Suprapubic skin (tissue), 4 donors: ENCODE results near the gene CD244. TPM values are rescaled to one million over a fixed set of nuclear protein-coding genes. Genes with fewer than 3 reads are reported as not detected.

Experiments
- DNase-seq, 2 donors: peaks; one replicate each; pipeline ENCODE4 v3.0.0-alpha.2; 2019; ENCODE audit warnings: low spot score in 2 of 2
- H3K27ac ChIP-seq: fragments of 200-600 bp; sonication (generic); one replicate; pipeline ENCODE4 v1.5.1; 2019
- H3K27me3 ChIP-seq: fragments of 200-600 bp; sonication (generic); one replicate; pipeline ENCODE4 v1.5.1; 2019
- H3K36me3 ChIP-seq: fragments of 200-600 bp; sonication (generic); one replicate; pipeline ENCODE4 v1.5.1; 2019
- H3K4me1 ChIP-seq: fragments of 200-600 bp; sonication (generic); one replicate; pipeline ENCODE4 v1.5.1; 2019
- H3K4me3 ChIP-seq: fragments of 200-600 bp; sonication (generic); one replicate; pipeline ENCODE4 v1.5.1; 2019; ENCODE audit warnings: mild to moderate bottlenecking
- H3K9me3 ChIP-seq: fragments of 200-600 bp; sonication (generic); one replicate; pipeline ENCODE4 v1.5.1; 2019
- CTCF ChIP-seq, 2 donors: fragments of 200-600 bp in 1 of 2; fragments of 450-650 bp in 1 of 2; sonication (generic) in 1 of 2; IDR thresholded peaks; one replicate each; pipeline ENCODE4 v1.5.1; 2016 to 2019; ENCODE audit warnings: antibody characterized with exemption in 2 of 2, mild to moderate bottlenecking in 1 of 2, moderate library complexity in 1 of 2
- EP300 ChIP-seq: sonication (generic); formaldehyde crosslinking; IDR thresholded peaks from one replicate; pipeline ENCODE4 v1.6.1; 2017; ENCODE audit warnings: antibody characterized with exemption
- POLR2A ChIP-seq, 2 donors: fragments of 450-650 bp; IDR thresholded peaks; one replicate each; pipeline ENCODE4 v1.6.1; 2017; ENCODE audit warnings: antibody characterized with exemption in 2 of 2, mild to moderate bottlenecking in 2 of 2, moderate library complexity in 2 of 2
- POLR2AphosphoS5 ChIP-seq, 3 donors: sonication (generic); formaldehyde crosslinking; IDR thresholded peaks; one replicate each; pipeline ENCODE4 v1.6.1; 2017; ENCODE audit warnings: antibody characterized with exemption in 3 of 3
- WGBS: methylation state at CpG from one replicate; pipeline ENCODE4 v1.1.5; 2018; 5-methylcytosine and 5-hydroxymethylcytosine counted together
- total RNA-seq, 4 donors: library from RNA; depleted of rRNA; stranded (reverse); fragments of >200 nt; gene quantifications; one replicate each; pipeline ENCODE4 v1.1.0, GENCODE V29; 2016

CD244 gene
- total RNA-seq, 4 donors from 2014 or later = 0.49 to 0.68 TPM; not detected in 2

- Histone ChIP-seq H3K4me1 (peaks cover 2% of the 10 kb centered on the region), H3K4me3 (no peak overlapping the region), H3K27me3 (no peaks in the 10 kb centered on the region), H3K36me3 (no peaks in the 10 kb centered on the region), H3K9me3 (no peaks in the 10 kb centered on the region), H3K27ac (no peak overlapping the region)
- no peak for DNase-seq
- no peak for TF ChIP-seq EP300
- no peak for TF ChIP-seq POLR2AphosphoS5 (IDR thresholded peaks at IDR 0.05)
- no peak for TF ChIP-seq POLR2A (IDR thresholded peaks at IDR 0.05)
- TF ChIP-seq CTCF (IDR thresholded peaks at IDR 0.05) = no peak
- 78% methylated on average over 3 of the region's 3 CpGs for WGBS
These were observed 26.9 kb downstream of the CD244 start for GRCh38 chr1:160835751-160836150.

GRCh38 chr1:160834945-160835565 lies 27.6 kb downstream of the CD244 start:
- H3K27ac ChIP-seq = no peak overlapping the region
- H3K4me3 ChIP-seq = no peak overlapping the region
- H3K27me3 ChIP-seq = no peaks in the 10 kb centered on the region
- DNase-seq = no peak
- WGBS = 80% methylated on average over 3 of the region's 3 CpGs
- H3K4me1 ChIP-seq = peaks cover 2% of the 10 kb centered on the region
- TF ChIP-seq CTCF (IDR thresholded peaks at IDR 0.05) = peak; percentile 38 to 44
- no peak for TF ChIP-seq POLR2A (IDR thresholded peaks at IDR 0.05)
- no peaks in the 10 kb centered on the region for H3K36me3 ChIP-seq
- no peaks in the 10 kb centered on the region for H3K9me3 ChIP-seq

- no peaks in the 10 kb centered on the region for H3K27me3 ChIP-seq
These were observed 32.1 kb downstream of the CD244 start for GRCh38 chr1:160830321-160831153.

GRCh38 chr1:160829766-160830165 lies 32.9 kb downstream of the CD244 start:
- DNase-seq = no peak
- Histone ChIP-seq H3K36me3 (no peaks in the 10 kb centered on the region), H3K9me3 (no peaks in the 10 kb centered on the region), H3K4me1 (no peaks in the 10 kb centered on the region), H3K27ac (no peak overlapping the region), H3K27me3 (no peaks in the 10 kb centered on the region), H3K4me3 (no peak overlapping the region)
- TF ChIP-seq CTCF (IDR thresholded peaks at IDR 0.05) = no peak
- TF ChIP-seq POLR2AphosphoS5 (IDR thresholded peaks at IDR 0.05) = no peak
- TF ChIP-seq POLR2A (IDR thresholded peaks at IDR 0.05) = no peak
- 71% methylated on average over 1 of the region's 1 CpG for WGBS

More at GRCh38 chr1:160830321-160831153, 32.1 kb downstream of the CD244 start:
- H3K4me1 ChIP-seq = no peaks in the 10 kb centered on the region
- WGBS = 60% methylated on average over 7 of the region's 8 CpGs
- H3K9me3 ChIP-seq = no peaks in the 10 kb centered on the region
- no peak overlapping the region for H3K4me3 ChIP-seq
- DNase-seq = peak in 1 of 2 donors; percentile 76
- H3K36me3 ChIP-seq = no peaks in the 10 kb centered on the region
- H3K27ac ChIP-seq = no peak overlapping the region
- TF ChIP-seq POLR2A (IDR thresholded peaks at IDR 0.05) (no peak), CTCF (IDR thresholded peaks at IDR 0.05) (peak; percentile 19 to 48), POLR2AphosphoS5 (IDR thresholded peaks at IDR 0.05) (no peak), EP300 (no peak)

- H3K27ac ChIP-seq = no peak overlapping the region
- H3K4me1 ChIP-seq = no peaks in the 10 kb centered on the region
- no peaks in the 10 kb centered on the region for H3K36me3 ChIP-seq
- no peak overlapping the region for H3K4me3 ChIP-seq
- H3K27me3 ChIP-seq = no peaks in the 10 kb centered on the region
- no peak for DNase-seq
- 94% methylated on average over 2 of the region's 2 CpGs for WGBS
- H3K9me3 ChIP-seq = no peaks in the 10 kb centered on the region
- TF ChIP-seq EP300 (no peak), POLR2AphosphoS5 (IDR thresholded peaks at IDR 0.05) (no peak), POLR2A (IDR thresholded peaks at IDR 0.05) (no peak), CTCF (IDR thresholded peaks at IDR 0.05) (no peak)
These were observed 35.3 kb downstream of the CD244 start for GRCh38 chr1:160827418-160827817.
